Measurements from ENCODE around the gene CRYBB3. TPM values are rescaled to one million over a fixed set of nuclear protein-coding genes. Genes with fewer than 3 reads are reported as not detected.

CRYBB3 gene
- total and polyA plus RNA-seq, 4 donors, result 0.53 TPM; not detected in 3

DNA sequence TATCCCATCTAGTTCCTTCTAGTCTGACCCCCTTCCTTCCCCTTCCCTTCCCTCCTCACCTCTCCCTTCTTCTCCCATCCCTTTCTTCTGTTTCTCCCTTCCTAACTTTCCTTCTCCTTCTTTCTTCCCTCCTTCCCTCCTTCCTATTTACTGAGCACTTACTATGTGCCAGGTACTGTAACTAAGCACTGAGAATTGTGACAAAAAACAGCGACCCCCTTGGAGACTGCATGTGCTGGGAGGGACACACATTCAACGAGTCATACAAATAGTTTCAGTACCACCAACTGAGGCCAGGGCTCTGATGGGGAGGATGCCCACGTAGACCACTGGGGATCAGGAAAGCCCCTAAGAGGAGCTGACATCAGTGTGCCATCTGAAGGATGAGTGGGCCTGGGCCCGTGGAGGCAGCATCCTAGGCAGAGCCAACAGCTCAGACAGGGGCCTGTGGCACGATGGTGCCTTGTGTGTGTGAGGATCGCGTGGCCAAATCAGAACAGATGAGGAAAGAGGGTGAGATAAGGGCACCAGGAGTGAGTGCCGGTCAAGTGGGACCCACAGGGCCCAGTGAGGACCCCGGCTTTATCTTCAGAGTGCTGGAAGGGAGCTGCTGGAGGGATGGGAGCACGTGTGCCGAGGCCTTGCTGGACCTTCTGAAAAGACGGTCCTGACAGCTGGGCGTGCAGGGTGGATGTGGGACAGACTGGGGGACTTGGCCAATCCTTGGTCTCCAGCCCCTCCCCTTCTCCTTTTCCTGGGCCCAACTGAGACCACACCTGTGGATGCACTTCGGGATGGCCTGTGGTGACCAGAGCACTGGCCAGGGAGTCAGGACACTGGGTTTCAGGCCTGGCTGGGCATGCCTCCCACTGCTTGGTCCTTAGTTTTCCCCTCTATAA, 38.4 kb upstream of the CRYBB3 start:
- TF ChIP-seq, protein P1, sequence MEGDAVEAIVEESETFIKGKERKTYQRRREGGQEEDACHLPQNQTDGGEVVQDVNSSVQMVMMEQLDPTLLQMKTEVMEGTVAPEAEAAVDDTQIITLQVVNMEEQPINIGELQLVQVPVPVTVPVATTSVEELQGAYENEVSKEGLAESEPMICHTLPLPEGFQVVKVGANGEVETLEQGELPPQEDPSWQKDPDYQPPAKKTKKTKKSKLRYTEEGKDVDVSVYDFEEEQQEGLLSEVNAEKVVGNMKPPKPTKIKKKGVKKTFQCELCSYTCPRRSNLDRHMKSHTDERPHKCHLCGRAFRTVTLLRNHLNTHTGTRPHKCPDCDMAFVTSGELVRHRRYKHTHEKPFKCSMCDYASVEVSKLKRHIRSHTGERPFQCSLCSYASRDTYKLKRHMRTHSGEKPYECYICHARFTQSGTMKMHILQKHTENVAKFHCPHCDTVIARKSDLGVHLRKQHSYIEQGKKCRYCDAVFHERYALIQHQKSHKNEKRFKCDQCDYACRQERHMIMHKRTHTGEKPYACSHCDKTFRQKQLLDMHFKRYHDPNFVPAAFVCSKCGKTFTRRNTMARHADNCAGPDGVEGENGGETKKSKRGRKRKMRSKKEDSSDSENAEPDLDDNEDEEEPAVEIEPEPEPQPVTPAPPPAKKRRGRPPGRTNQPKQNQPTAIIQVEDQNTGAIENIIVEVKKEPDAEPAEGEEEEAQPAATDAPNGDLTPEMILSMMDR (IDR thresholded peaks at IDR 0.05; ENCODE audit: control extremely low read depth, extremely low read depth), result no peak
- Histone ChIP-seq H3K9me3 (ENCODE audit: control insufficient read depth in 4 of 4, insufficient read depth in 3 of 4, low read length in 3 of 4) (no peaks in the 10 kb centered on the region), H3K27me3 (ENCODE audit: control insufficient read depth in 3 of 3, insufficient read depth in 3 of 3, low read length in 2 of 3) (no peaks in the 10 kb centered on the region), H3K36me3 (ENCODE audit: control insufficient read depth in 4 of 4, insufficient read depth in 4 of 4, low read length in 4 of 4) (no peaks in the 10 kb centered on the region), H3K27ac (ENCODE audit: low read depth in 1 of 2, low read length in 1 of 2) (no peak overlapping the region), H3K4me1 (ENCODE audit: control insufficient read depth in 5 of 5, insufficient read depth in 5 of 5, low read length in 5 of 5) (no peaks in the 10 kb centered on the region), H3K4me3 (no peak overlapping the region), H3K9ac (ENCODE audit: insufficient read depth in 1 of 2, low read length in 2 of 2) (no peak overlapping the region)
- ATAC-seq (ENCODE audit: insufficient read depth, low FRiP score), result no peak
- DNase-seq, result no peak
- 84 to 87% methylated on average over 14 of the region's 14 CpGs for WGBS, 2 donors

DNA sequence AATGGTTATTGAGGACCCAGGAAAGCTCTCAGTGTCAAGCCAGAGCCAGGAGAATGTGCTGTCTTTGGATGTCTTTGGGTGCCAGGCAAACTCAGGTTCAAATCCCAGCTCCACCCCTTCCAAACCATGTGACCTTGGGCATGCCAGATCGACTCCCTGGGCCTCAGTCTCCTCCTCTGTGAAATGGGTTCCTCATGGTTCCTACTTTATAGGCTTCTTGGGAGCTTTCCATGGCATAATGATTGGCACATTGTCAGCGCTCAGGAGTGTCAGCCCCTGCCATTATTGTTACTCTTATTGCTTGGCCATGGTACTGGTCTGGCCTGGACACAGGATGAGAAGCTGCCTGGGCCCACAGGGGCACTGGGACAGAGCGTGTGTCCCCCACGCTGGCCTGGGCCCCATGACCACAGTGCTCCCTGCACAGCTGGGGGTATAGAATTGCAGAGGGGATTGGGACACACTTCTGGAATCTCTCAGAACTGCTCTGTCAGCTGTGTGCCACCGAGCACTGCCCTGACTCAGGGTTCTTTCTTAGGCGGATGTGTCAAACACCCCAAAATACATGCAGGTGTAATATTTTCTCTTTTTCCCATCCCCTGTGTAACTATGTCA, 37.6 kb upstream of the CRYBB3 start:
- no peak for ATAC-seq (ENCODE audit: insufficient read depth, low FRiP score)
- H3K27ac ChIP-seq (ENCODE audit: low read depth in 1 of 2, low read length in 1 of 2), result no peak overlapping the region
- H3K9ac ChIP-seq (ENCODE audit: insufficient read depth in 1 of 2, low read length in 2 of 2), result no peak overlapping the region
- no peak overlapping the region for H3K4me3 ChIP-seq
- H3K9me3 ChIP-seq (ENCODE audit: control insufficient read depth in 4 of 4, insufficient read depth in 3 of 4, low read length in 3 of 4), result no peaks in the 10 kb centered on the region
- no peak for DNase-seq
- 91% methylated on average over 6 of the region's 6 CpGs for WGBS, 2 donors
- H3K4me1 ChIP-seq (ENCODE audit: control insufficient read depth in 5 of 5, insufficient read depth in 5 of 5, low read length in 5 of 5), result no peaks in the 10 kb centered on the region
- TF ChIP-seq, protein P1 (IDR thresholded peaks at IDR 0.05; ENCODE audit: control extremely low read depth, extremely low read depth), result no peak
- H3K27me3 ChIP-seq (ENCODE audit: control insufficient read depth in 3 of 3, insufficient read depth in 3 of 3, low read length in 2 of 3), result no peaks in the 10 kb centered on the region
- H3K36me3 ChIP-seq (ENCODE audit: control insufficient read depth in 4 of 4, insufficient read depth in 4 of 4, low read length in 4 of 4), result no peaks in the 10 kb centered on the region

DNA sequence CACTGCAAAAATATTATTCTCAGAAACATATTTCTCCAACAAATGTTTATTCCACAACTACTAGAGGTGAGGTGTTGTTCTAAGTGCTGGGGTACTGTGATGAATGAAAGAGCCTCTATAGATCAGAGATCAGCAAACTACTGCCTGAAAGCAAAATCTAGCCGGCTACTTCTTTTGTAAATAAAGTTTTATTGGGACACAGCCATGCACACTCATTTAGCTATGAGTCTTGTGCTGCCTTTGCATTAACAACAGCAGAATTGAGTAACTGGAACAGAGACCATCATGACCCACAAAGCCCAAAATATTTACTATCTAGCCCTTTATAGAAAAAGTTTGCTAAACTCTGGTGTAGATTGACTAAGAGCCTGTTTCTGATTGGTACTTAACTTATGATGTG, 37.1 kb upstream of the CRYBB3 start:
- DNase-seq (no peak), ATAC-seq (ENCODE audit: insufficient read depth, low FRiP score) (no peak)
- WGBS, 2 donors, result 86 to 100% methylated on average over 1 of the region's 1 CpG
- H3K4me3 ChIP-seq, result no peak overlapping the region
- TF ChIP-seq, protein P1 (IDR thresholded peaks at IDR 0.05; ENCODE audit: control extremely low read depth, extremely low read depth), result no peak
- no peak overlapping the region for H3K27ac ChIP-seq (ENCODE audit: low read depth in 1 of 2, low read length in 1 of 2)
- H3K36me3 ChIP-seq (ENCODE audit: control insufficient read depth in 4 of 4, insufficient read depth in 4 of 4, low read length in 4 of 4), result no peaks in the 10 kb centered on the region
- no peak overlapping the region for H3K9ac ChIP-seq (ENCODE audit: insufficient read depth in 1 of 2, low read length in 2 of 2)
- H3K4me1 ChIP-seq (ENCODE audit: control insufficient read depth in 5 of 5, insufficient read depth in 5 of 5, low read length in 5 of 5), result no peaks in the 10 kb centered on the region
- no peaks in the 10 kb centered on the region for H3K9me3 ChIP-seq (ENCODE audit: control insufficient read depth in 4 of 4, insufficient read depth in 3 of 4, low read length in 3 of 4)
- H3K27me3 ChIP-seq (ENCODE audit: control insufficient read depth in 3 of 3, insufficient read depth in 3 of 3, low read length in 2 of 3), result no peaks in the 10 kb centered on the region
